ENCODE data around the gene BAZ1B.

- TF ChIP-seq CTCF (IDR thresholded peaks at IDR 0.05; ENCODE audit: borderline replicate concordance, extremely low read depth, low read length, poor library complexity, severe bottlenecking) (no peak), EZH2 (IDR thresholded peaks at IDR 0.05; ENCODE audit: borderline replicate concordance, low read depth, low read length, severe bottlenecking) (no peak)
These were observed 19.6 kb upstream of the BAZ1B start for GRCh38 chr7:73541722-73542121.
